Effector memory CD8-positive, alpha-beta T cell (primary cell): ENCODE data around the gene LDHAL6B.
A peak's percentile ranks its signal among the peaks of the same experiment; 100 is the strongest.
"Not testable (repeated sequence)": the region's sequence is repeated elsewhere in the genome, so short reads cannot be mapped to it uniquely, and the experiment has no call there.

Source experiments
- ATAC-seq: fragments of 150-1000 bp; cut with Tn5 transposase; replicated peaks from 2 replicates; pipeline ENCODE4 v1.10.0; 2021; ENCODE audit warnings: mild to moderate bottlenecking, moderate library complexity
- DNase-seq, 3 experiments: peaks; one replicate each; pipeline ENCODE4 v3.0.0; 2021
- H3K27ac Mint-ChIP-seq, 2 donors: one replicate each; pipeline ENCODE4 v1.8.0; 2022; ENCODE audit warnings: mild to moderate bottlenecking in 2 of 2, mixed read lengths in 2 of 2, moderate library complexity in 2 of 2
- H3K27me3 Mint-ChIP-seq, 2 donors: one replicate each; pipeline ENCODE4 v1.8.0; 2022; ENCODE audit warnings: mixed read lengths in 2 of 2
- H3K36me3 Mint-ChIP-seq: one replicate; pipeline ENCODE4 v1.8.0; 2022; ENCODE audit warnings: mild to moderate bottlenecking, moderate library complexity, mixed read lengths; ENCODE audit not compliant: insufficient read depth
- H3K4me1 Mint-ChIP-seq, 2 donors: one replicate each; pipeline ENCODE4 v1.8.0; 2022; ENCODE audit warnings: low read depth in 2 of 2, mixed read lengths in 2 of 2
- H3K4me3 Mint-ChIP-seq, 2 donors: one replicate each; pipeline ENCODE4 v1.8.0; 2022; ENCODE audit warnings: mild to moderate bottlenecking in 2 of 2, mixed read lengths in 2 of 2, moderate library complexity in 2 of 2
- H3K9me3 Mint-ChIP-seq, 2 donors: one replicate each; pipeline ENCODE4 v1.8.0; 2022; ENCODE audit warnings: mixed read lengths in 2 of 2
- total RNA-seq, 9 experiments: gene quantifications; one replicate each; lab custom pipeline; 2026; lab: John Stamatoyannopoulos, UW

The LDHAL6B gene
- total RNA-seq: 0 to 0.11 (median 0) reads per million in 9 experiments

GRCh38 chr15:59206623-59207183 lies at the start of gene LDHAL6B:
LDHAL6B (plus strand) TSS chr15:59206843; CDS start chr15:59206941, 98 bp downstream.
- H3K27ac Mint-ChIP-seq: no peak within 1 kb of the TSS
- no peak for ATAC-seq
- H3K27me3 Mint-ChIP-seq: peaks cover 7 to 11% of the 10 kb centered on the region in 2 donors
- no peak within 1 kb of the TSS for H3K4me3 Mint-ChIP-seq
- H3K9me3 Mint-ChIP-seq: no peaks in the 10 kb centered on the region
- no peaks in the 10 kb centered on the region for H3K36me3 Mint-ChIP-seq
- H3K4me1 Mint-ChIP-seq: no peaks in the 10 kb centered on the region
- DNase-seq: no peak

GRCh38 chr15:59157396-59157795 lies 49.2 kb upstream of the LDHAL6B start:
- Mint-ChIP-seq H3K27me3 (no peaks in the 10 kb centered on the region), H3K4me1 (no peaks in the 10 kb centered on the region), H3K9me3 (no peaks in the 10 kb centered on the region), H3K4me3 (no peak overlapping the region), H3K27ac (no peak overlapping the region), H3K36me3 (no peaks in the 10 kb centered on the region)
- DNase-seq (no peak), ATAC-seq (no peak)

GRCh38 chr15:59157840-59158700 lies 48.6 kb upstream of the LDHAL6B start:
- Mint-ChIP-seq H3K27ac (no peak overlapping the region), H3K9me3 (no peaks in the 10 kb centered on the region), H3K4me1 (no peaks in the 10 kb centered on the region), H3K4me3 (no peak overlapping the region), H3K36me3 (no peaks in the 10 kb centered on the region), H3K27me3 (no peaks in the 10 kb centered on the region)
- no peak for ATAC-seq
- no peak for DNase-seq

- DNase-seq: no peak
- Mint-ChIP-seq H3K27ac (no peak overlapping the region), H3K36me3 (no peaks in the 10 kb centered on the region), H3K27me3 (no peaks in the 10 kb centered on the region), H3K9me3 (no peaks in the 10 kb centered on the region), H3K4me1 (no peaks in the 10 kb centered on the region), H3K4me3 (no peak overlapping the region)
- ATAC-seq: no peak
Measured at GRCh38 chr15:59158701-59159034, 48.0 kb upstream of the LDHAL6B start.

GRCh38 chr15:59159210-59159609 lies 47.4 kb upstream of the LDHAL6B start:
- Mint-ChIP-seq H3K27ac (no peak overlapping the region), H3K27me3 (no peaks in the 10 kb centered on the region), H3K36me3 (no peaks in the 10 kb centered on the region), H3K4me1 (no peaks in the 10 kb centered on the region), H3K9me3 (no peaks in the 10 kb centered on the region), H3K4me3 (no peak overlapping the region)
- no peak for ATAC-seq
- no peak for DNase-seq

- no peaks in the 10 kb centered on the region for H3K27me3 Mint-ChIP-seq
- H3K4me1 Mint-ChIP-seq: no peaks in the 10 kb centered on the region
- ATAC-seq (no peak), DNase-seq (peak in 2 of 3 experiments; percentile 5 to 6)
- no peaks in the 10 kb centered on the region for H3K36me3 Mint-ChIP-seq
- no peaks in the 10 kb centered on the region for H3K9me3 Mint-ChIP-seq
- no peak overlapping the region for H3K4me3 Mint-ChIP-seq
- no peak overlapping the region for H3K27ac Mint-ChIP-seq
Measured at GRCh38 chr15:59160880-59161593, 45.6 kb upstream of the LDHAL6B start.

- DNase-seq, H3K36me3 Mint-ChIP-seq, H3K27ac Mint-ChIP-seq, H3K4me1 Mint-ChIP-seq, H3K27me3 Mint-ChIP-seq, ATAC-seq, H3K9me3 Mint-ChIP-seq, H3K4me3 Mint-ChIP-seq: not testable (repeated sequence)
Measured at GRCh38 chr15:59162080-59162479, 44.6 kb upstream of the LDHAL6B start.

GRCh38 chr15:59165726-59166125 lies 40.9 kb upstream of the LDHAL6B start:
- Mint-ChIP-seq H3K4me3 (no peak overlapping the region), H3K27me3 (no peaks in the 10 kb centered on the region), H3K36me3 (no peaks in the 10 kb centered on the region), H3K27ac (no peak overlapping the region), H3K9me3 (no peaks in the 10 kb centered on the region), H3K4me1 (peaks cover 0 to 2% of the 10 kb centered on the region in 2 donors)
- DNase-seq: no peak
- no peak for ATAC-seq

- ATAC-seq (no peak), DNase-seq (no peak)
- no peak overlapping the region for H3K27ac Mint-ChIP-seq
- H3K4me1 Mint-ChIP-seq: peaks cover 0 to 2% of the 10 kb centered on the region in 2 donors
- no peaks in the 10 kb centered on the region for H3K36me3 Mint-ChIP-seq
- no peaks in the 10 kb centered on the region for H3K9me3 Mint-ChIP-seq
- no peaks in the 10 kb centered on the region for H3K27me3 Mint-ChIP-seq
- H3K4me3 Mint-ChIP-seq: no peak overlapping the region
Measured at GRCh38 chr15:59166166-59166565, 40.5 kb upstream of the LDHAL6B start.

GRCh38 chr15:59166601-59167265 lies 39.9 kb upstream of the LDHAL6B start:
- peaks cover 3% of the 10 kb centered on the region for H3K36me3 Mint-ChIP-seq
- H3K27ac Mint-ChIP-seq: no peak overlapping the region
- H3K4me3 Mint-ChIP-seq: no peak overlapping the region
- DNase-seq (no peak), ATAC-seq (no peak)
- no peaks in the 10 kb centered on the region for H3K9me3 Mint-ChIP-seq
- H3K4me1 Mint-ChIP-seq: peaks cover 0 to 2% of the 10 kb centered on the region in 2 donors
- H3K27me3 Mint-ChIP-seq: no peaks in the 10 kb centered on the region

- peaks cover 3% of the 10 kb centered on the region for H3K36me3 Mint-ChIP-seq
- H3K27me3 Mint-ChIP-seq: peaks cover 0 to 3% of the 10 kb centered on the region in 2 donors
- ATAC-seq (no peak), DNase-seq (no peak)
- no peaks in the 10 kb centered on the region for H3K9me3 Mint-ChIP-seq
- H3K4me3 Mint-ChIP-seq: no peak overlapping the region
- peaks cover 0 to 2% of the 10 kb centered on the region in 2 donors for H3K4me1 Mint-ChIP-seq
- peak overlapping the region in 1 of 2 donors; percentile 22 for H3K27ac Mint-ChIP-seq
Measured at GRCh38 chr15:59168536-59168935, 38.1 kb upstream of the LDHAL6B start.

- ATAC-seq (no peak), DNase-seq (no peak)
- Mint-ChIP-seq H3K27me3 (peaks cover 0 to 11% of the 10 kb centered on the region in 2 donors), H3K4me1 (peaks cover 0 to 2% of the 10 kb centered on the region in 2 donors), H3K27ac (peak overlapping the region in 1 of 2 donors; percentile 33), H3K36me3 (peaks cover 3% of the 10 kb centered on the region), H3K9me3 (no peaks in the 10 kb centered on the region), H3K4me3 (no peak overlapping the region)
Measured at GRCh38 chr15:59169251-59169708, 37.4 kb upstream of the LDHAL6B start.
